ENCODE results near the gene PTGDR2.

The PTGDR2 gene

DNA sequence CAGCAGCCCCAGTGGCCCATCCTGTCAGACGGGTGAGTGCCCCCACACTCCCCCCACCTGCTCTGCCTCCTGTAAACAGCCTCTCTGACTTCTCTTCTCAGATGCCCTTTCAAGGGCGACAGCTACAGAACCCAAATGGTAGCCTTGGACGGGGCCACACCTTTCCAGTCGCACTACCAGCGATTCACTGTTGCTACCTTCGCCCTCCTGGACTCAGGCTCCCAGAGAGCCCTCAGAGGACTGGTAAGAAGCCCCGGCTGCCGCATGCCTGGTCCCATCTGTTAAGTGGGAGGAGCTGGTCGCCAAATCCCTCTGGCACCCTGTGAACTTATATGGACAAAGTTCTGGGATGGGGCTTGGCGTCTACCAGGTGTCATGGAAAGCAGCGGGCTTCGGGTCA lies 17.8 kb upstream of the PTGDR2 start:
- DNase-seq: no peak

GRCh38 chr11:60872961-60873524 lies 17.3 kb upstream of the PTGDR2 start:
- no peak for DNase-seq

GRCh38 chr11:60872124-60872960 lies 16.6 kb upstream of the PTGDR2 start:
- DNase-seq: no peak

DNA sequence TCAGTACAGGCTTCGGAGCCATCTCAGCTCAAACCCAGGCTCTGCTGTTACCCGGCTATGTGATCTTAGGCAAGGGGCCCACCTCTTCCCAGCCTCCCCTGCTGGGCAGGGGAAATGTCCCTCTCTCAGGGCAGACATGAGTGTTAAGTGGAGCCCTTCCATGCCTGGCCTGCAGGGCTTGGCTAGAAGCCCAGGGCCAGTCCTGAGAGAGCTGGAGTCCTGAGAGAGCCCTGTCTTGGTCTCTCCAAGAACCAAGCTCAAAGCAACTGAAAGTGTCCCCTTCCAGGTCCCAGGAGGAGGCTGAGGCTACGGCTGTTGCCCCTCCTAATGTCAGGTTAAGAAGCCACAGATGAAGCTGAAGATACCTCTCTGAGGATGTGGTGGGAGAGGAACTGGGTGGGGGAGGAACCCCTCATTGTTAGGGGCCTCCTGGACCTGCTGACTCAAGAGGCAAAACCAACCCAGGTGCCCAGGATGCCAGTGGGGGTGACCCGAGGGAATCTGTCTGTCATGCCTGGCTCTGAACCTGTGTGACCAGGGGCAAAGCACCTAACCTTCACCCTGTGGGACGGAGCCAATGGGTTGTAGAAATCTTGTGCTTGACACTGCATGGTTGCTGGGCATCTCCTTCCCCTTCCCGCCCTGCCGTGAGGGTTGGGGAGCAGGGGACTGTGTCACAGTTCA lies 15.8 kb upstream of the PTGDR2 start:
- no peak for DNase-seq

DNA sequence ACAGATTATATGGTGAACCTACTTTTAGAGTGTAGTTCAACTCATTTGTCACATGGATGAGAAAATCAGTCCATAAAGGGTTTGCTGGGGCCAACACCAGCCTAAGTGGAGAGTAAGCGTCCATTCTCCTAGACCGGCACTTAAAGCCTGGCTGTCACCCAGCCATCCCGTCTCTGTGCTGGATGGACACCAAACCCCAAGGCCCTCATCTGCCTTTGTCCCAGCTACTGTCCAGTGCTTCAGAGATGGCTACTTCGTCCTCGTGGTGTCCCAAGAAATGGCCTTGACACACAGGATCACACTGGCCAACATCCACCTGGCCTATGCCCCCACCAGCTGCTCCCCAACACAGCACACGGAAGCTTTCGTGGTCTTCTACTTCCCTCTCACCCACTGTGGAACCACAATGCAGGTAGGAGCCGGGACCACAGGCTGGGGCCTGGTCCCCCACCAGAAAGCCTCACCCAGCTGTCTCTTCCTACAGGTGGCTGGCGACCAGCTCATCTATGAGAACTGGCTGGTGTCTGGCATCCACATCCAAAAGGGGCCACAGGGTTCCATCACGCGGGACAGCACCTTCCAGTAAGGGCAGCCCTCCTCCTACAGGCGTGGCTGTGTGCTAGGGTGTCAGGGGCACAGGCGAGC lies 15.1 kb upstream of the PTGDR2 start:
- no peak for DNase-seq

GRCh38 chr11:60870276-60870675 lies 14.5 kb upstream of the PTGDR2 start:
- no peak for DNase-seq

DNA sequence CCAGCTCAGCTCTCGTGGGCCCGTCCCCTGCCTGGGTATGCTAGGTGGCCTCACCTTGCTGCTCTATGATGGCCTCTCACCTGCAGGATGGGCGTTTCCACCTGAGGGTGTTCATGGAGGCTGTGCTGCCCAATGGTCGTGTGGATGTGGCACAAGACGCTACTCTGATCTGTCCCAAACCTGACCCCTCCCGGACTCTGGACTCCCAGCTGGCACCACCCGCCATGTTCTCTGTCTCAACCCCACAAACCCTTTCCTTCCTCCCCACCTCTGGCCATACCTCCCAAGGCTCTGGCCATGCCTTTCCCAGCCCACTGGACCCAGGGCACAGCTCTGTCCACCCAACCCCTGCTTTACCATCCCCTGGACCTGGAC lies 13.7 kb upstream of the PTGDR2 start:
- DNase-seq: no peak

DNA sequence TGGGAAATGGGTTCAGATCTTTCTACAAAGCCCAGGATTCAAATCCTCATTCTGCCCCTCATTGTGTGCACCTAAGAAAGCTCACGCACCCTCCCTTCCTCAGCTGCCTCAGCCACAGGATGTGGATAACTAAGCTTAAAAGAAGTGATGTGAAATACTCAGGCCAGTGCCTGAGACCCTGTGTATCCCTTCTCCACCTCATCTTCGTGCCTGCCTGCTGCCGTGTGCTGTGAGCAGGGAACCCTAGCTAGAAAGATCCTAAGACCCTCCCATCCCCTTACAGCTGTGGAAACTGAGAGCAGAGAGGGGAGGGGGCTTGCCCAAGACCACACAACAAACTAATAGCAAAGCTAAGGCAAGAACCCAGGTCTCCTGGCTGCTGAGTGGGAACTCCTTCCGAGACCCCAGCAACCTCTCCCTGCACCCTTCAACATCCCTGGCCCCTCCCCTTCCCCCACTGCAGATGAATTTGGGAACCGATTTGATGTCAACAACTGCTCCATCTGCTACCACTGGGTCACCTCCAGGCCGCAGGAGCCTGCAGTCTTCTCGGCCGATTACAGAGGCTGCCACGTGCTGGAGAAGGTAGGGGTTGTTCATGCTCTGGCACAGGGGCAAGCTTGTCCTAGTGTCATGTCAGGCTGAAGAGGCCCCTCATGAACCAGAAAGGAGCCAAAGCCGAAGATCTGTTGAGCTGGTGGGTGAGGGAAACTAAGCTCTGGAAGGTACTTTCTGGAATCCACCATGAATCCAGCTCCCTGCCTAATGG lies 13.1 kb upstream of the PTGDR2 start:
- DNase-seq: no peak

DNA sequence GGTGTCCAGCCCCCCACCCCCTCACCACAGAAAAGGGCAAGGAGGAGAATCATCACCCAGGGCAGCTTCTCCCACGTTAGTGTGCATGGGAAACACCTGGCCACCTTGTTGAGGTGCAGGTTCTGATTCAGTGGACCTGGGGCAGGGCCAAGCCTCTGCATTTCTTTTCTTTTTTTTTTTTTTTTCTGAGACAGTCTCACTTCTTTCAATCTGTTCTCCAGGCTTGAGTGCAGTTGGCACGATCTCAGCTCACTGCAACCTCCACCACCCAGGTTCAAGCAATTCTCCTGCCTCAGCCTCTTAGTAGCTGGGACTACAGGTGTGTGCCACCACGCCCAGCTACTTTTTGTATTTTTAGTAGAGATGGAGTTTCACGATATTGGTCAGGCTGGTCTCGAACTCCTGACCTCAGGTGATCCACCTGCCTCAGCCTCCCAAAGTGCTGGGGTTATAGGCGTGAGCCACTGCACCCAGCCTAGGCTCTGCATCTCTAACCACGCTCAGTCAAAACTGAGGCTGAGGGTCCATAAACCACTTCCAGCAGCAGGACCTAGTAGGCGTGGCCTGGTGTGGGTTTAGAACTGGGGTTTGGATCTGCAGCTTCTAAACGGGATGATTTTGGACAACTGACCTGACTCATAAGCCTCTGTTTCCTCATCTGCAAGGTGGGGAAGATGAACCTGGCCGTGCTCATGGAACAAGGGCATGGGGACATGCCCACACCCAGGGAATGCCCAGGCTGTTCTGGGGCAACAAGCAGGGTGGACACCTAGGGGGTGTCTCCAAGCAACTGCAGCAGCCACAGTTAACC lies 12.3 kb upstream of the PTGDR2 start:
- DNase-seq: no peak

DNA sequence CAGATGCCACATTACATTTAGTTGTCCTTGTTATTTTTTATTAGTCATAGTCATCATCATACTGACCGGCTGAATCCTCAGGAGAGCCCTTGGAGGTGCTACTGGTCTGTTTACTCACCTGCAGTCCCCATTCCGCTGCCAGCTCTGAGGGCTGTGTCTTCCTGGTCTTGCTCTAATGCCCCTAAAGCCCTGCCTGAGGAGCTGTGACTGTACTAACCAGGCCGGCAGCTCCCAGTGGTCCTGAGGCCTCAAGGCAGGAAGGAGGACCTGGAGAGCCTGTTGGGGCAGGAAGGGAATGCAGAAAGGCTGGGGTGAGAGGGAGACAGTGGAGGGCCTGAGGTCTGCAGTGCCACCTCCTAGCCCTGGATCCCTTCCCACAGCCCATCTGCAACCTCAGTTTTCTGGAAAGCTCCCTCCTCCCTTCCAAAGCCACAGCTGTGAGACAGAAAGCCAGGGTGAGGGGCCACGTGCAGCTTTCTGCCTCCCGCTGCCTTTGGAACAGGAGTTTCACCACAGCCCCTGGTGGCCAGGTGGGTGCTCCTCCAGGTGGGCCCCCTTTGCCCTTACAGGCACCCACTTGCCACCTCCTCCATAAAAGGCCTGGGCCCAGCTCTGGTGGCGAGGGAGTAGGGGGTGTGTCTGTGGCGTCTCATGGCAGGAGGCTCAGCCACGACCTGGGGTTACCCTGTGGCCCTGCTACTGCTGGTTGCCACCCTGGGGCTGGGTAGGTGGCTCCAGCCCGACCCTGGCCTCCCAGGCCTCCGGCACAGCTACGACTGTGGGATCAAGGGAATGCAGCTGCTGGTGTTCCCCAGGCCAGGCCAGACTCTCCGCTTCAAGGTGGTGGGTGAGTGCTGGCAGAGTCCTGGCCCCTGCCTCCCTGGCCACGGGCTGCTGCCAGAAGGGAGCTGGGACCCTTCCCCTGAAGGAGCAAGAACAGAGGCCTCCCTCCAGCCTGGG lies 11.4 kb upstream of the PTGDR2 start, which contains the start of gene ZP1:
Gene ZP1 (plus strand): TSS at position 632 of the 960 bp plus-strand sequence. CDS start 20 bp downstream, at position 652.
- peak; percentile 41 for DNase-seq

GRCh38 chr11:60864856-60865513 lies 9.2 kb upstream of the PTGDR2 start:
- DNase-seq: no peak

GRCh38 chr11:60863550-60864521 lies 8.1 kb upstream of the PTGDR2 start:
- DNase-seq: no peak

- DNase-seq: no peak
These were observed 6.4 kb upstream of the PTGDR2 start for GRCh38 chr11:60862171-60862570.

DNA sequence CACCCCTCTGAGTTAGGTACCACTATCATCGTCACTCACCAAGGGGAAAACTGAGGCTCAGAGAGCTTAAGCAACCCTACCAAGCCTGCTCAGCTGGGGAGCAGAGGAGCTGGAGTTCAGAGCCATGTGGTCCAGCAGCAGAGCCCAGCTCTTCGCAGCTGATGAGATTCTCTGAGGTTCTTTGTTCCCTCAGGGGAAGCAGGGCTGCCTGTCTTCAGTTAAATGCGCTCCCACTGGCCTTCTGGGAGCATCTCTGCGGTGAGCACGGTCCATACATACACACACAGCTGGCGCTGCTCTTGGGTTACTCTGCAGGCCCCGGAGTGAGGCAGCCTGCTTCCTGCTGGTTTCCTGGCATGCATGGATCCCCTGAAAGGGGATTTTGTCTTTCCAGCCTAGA lies 5.2 kb upstream of the PTGDR2 start:
- DNase-seq: no peak

- DNase-seq: no peak
These were observed 4.0 kb upstream of the PTGDR2 start for GRCh38 chr11:60859616-60860250.

- no peak for DNase-seq
These were observed 3.1 kb upstream of the PTGDR2 start for GRCh38 chr11:60858731-60859464.

DNA sequence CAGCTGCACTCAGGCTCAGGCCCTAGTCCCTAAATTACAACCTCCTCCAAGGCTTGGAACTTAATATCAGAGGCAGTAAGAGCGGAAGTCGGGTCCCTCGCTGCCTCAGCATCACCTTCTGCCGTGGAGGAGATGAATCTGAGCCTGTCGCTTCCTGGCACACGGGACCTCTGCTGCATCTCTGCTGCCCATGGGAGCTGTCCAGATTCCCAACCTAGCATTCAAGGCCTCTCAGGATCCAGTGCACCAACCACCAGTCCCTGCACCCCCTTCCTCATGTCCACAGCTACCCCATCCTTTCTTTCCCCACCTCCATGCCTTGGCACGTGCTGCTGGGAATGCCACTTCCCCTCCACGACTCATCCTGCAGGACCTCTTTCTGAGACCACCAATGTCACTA lies 2.5 kb upstream of the PTGDR2 start:
- DNase-seq: no peak
